Endothelial cell (in vitro differentiated cells): ENCODE results near the gene GET4. TPM values are rescaled to one million over a fixed set of nuclear protein-coding genes. Genes with fewer than 3 reads are reported as not detected.

Source experiments
- DNase-seq: peaks from one replicate; pipeline ENCODE4 v3.0.0; 2021; ENCODE audit warnings: low spot score
- H3K27ac Mint-ChIP-seq: one replicate; pipeline ENCODE4 v1.8.0; 2021; ENCODE audit warnings: mixed read lengths, inconsistent platforms; ENCODE audit not compliant: unreplicated experiment
- H3K27me3 Mint-ChIP-seq: one replicate; pipeline ENCODE4 v1.8.0; 2021; ENCODE audit warnings: mild to moderate bottlenecking, moderate library complexity, mixed read lengths, inconsistent platforms; ENCODE audit not compliant: unreplicated experiment
- H3K36me3 Mint-ChIP-seq: one replicate; pipeline ENCODE4 v1.8.0; 2021; ENCODE audit warnings: mild to moderate bottlenecking, low read depth, mixed read lengths, inconsistent platforms; ENCODE audit not compliant: unreplicated experiment
- H3K4me1 Mint-ChIP-seq: one replicate; pipeline ENCODE4 v1.8.0; 2021; ENCODE audit warnings: mild to moderate bottlenecking, mixed read lengths, inconsistent platforms; ENCODE audit not compliant: unreplicated experiment
- H3K4me3 Mint-ChIP-seq: one replicate; pipeline ENCODE4 v1.8.0; 2021; ENCODE audit warnings: mild to moderate bottlenecking, mixed read lengths, inconsistent platforms; ENCODE audit not compliant: unreplicated experiment
- H3K9me3 Mint-ChIP-seq: one replicate; pipeline ENCODE4 v1.8.0; 2021; ENCODE audit warnings: mixed read lengths, inconsistent platforms; ENCODE audit not compliant: unreplicated experiment
- total RNA-seq: library from RNA; stranded (reverse); fragmentation: NEBNext Ultra II Directional; extraction: Animal tissue kit (Norgen Biotek cat#: 25700); gene quantifications from one replicate; pipeline ENCODE4 v1.2.1, GENCODE V29; 2021; ENCODE audit not compliant: unreplicated experiment
- TF ChIP-seq, protein P1 (sequence below): fragments of 200-600 bp; sonication (generic); IDR thresholded peaks from one replicate; pipeline ENCODE4 v1.5.0; 2021; ENCODE audit warnings: antibody characterized with exemption; ENCODE audit not compliant: unreplicated experiment

GET4 gene
- total RNA-seq, 1 donor from 2014 or later = 61.3 TPM

DNA sequence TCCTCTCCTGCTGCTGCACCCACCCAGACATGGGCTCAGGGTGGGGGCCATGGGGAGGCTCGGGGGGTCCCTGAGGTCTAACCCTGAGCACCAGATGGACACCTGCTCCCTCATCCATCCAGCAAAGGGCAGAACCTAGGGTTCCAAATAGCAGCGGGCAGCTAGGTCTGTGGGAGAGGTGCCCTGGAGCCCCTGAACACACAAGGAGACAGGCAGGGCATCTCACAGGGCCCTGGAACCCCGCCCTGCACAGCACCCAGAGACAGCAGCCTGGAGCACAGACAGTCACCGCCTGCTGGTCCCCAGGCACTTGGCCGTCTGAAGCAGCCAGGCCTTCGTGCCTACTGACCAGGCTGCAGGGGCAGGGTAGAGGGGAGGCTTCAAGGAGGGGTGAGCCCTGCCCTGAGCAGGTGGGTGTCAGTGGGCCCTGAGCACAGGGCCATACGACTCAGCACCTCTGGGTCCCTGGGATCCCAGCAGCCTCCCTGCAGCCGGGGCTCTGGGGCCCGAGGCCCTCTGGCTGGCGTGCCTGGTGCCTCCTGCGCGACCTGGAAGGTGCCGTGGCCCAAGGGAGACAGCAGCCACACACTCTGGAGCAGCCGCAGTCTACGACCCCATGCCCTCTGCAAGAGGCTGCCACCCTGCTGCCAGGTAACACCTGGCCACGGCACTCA is 38.3 kb downstream of the GET4 start:
- Mint-ChIP-seq H3K27ac (no peak overlapping the region), H3K9me3 (no peaks in the 10 kb centered on the region), H3K4me1 (no peaks in the 10 kb centered on the region), H3K4me3 (no peak overlapping the region), H3K36me3 (no peaks in the 10 kb centered on the region), H3K27me3 (peaks cover 11% of the 10 kb centered on the region)
- no peak for DNase-seq
- TF ChIP-seq, protein P1, sequence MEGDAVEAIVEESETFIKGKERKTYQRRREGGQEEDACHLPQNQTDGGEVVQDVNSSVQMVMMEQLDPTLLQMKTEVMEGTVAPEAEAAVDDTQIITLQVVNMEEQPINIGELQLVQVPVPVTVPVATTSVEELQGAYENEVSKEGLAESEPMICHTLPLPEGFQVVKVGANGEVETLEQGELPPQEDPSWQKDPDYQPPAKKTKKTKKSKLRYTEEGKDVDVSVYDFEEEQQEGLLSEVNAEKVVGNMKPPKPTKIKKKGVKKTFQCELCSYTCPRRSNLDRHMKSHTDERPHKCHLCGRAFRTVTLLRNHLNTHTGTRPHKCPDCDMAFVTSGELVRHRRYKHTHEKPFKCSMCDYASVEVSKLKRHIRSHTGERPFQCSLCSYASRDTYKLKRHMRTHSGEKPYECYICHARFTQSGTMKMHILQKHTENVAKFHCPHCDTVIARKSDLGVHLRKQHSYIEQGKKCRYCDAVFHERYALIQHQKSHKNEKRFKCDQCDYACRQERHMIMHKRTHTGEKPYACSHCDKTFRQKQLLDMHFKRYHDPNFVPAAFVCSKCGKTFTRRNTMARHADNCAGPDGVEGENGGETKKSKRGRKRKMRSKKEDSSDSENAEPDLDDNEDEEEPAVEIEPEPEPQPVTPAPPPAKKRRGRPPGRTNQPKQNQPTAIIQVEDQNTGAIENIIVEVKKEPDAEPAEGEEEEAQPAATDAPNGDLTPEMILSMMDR = no peak

DNA sequence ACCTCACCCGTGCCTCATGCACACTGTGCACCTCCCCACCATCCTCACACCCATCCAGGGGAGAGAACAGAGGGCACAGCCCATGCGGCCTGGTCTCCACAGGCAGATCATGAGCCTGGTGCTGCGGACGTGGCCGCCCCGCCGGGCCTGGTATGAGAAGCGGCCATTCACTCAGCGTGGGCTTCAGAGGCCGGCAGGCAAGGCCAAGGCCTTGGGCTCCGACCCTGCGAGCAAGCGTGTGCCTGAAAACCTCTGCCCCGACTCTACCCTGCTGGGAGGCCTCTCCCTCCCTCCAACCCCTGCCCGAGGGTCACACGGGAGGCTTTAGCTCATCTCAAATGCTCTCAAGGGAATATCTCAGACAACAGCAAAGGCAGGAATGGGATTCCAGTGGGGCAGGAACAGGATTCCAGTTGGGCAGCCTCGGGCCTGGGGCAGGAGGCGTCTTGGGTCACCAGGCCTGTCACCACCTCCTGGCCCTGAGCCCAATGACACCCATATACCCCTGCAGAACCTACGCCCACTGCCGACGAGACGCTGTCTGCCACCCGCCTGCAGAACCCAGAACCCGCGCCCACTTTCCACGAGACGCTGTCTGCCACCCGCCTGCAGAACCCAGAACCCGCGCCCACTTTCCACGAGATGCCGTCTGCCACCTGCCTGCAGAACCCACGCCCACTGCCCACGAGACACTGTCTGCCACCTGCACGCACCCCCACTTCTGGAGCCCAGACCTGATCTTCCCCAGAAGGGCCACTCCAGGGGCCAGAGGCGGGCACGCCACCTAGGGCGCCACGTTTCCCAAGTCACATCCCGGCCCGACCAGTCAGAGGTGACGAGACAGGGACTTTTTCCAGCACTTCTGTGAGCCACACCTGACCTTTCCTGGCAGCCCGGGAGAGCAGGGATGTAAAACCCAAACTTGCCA is 39.2 kb downstream of the GET4 start:
- no peak overlapping the region for H3K27ac Mint-ChIP-seq
- TF ChIP-seq, protein P1 = no peak
- H3K4me1 Mint-ChIP-seq = no peaks in the 10 kb centered on the region
- no peak overlapping the region for H3K4me3 Mint-ChIP-seq
- H3K27me3 Mint-ChIP-seq = peaks cover 11% of the 10 kb centered on the region
- no peaks in the 10 kb centered on the region for H3K9me3 Mint-ChIP-seq
- no peak for DNase-seq
- no peaks in the 10 kb centered on the region for H3K36me3 Mint-ChIP-seq

DNA sequence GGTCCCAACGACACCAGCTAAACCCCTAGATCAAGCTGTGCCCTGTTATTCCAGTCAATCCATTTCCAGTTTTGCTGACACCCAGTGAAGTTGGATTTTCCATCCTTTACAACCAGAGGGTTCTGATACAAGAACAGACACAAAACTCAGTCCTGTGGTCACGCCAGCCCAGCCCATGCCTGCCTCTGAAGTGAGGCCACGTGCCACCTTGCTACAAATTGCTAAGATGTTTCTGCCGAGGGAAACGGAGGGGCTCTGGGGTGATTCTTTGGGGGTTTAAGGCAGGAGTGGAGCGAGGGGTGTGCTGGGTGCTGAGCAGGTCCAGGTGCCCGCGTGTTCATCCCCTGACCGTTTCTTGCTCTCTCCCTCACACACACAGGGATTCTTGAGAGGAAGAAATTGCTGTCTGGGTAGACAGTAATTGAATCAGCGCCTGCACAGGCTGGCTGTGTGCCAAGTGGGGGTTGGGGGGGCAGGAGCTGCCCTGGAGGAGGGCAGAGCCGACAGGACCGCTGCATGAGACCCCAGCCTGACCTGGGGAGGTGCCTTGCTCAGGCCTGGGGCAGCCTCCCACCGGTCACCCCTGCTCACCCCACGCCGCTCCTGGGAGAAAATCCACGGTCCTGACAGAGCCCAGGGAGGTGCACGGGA is 40.1 kb downstream of the GET4 start:
- DNase-seq = no peak
- no peaks in the 10 kb centered on the region for H3K4me1 Mint-ChIP-seq
- H3K9me3 Mint-ChIP-seq = no peaks in the 10 kb centered on the region
- H3K36me3 Mint-ChIP-seq = no peaks in the 10 kb centered on the region
- no peak overlapping the region for H3K4me3 Mint-ChIP-seq
- TF ChIP-seq, protein P1 = no peak
- peaks cover 11% of the 10 kb centered on the region for H3K27me3 Mint-ChIP-seq
- no peak overlapping the region for H3K27ac Mint-ChIP-seq

DNA sequence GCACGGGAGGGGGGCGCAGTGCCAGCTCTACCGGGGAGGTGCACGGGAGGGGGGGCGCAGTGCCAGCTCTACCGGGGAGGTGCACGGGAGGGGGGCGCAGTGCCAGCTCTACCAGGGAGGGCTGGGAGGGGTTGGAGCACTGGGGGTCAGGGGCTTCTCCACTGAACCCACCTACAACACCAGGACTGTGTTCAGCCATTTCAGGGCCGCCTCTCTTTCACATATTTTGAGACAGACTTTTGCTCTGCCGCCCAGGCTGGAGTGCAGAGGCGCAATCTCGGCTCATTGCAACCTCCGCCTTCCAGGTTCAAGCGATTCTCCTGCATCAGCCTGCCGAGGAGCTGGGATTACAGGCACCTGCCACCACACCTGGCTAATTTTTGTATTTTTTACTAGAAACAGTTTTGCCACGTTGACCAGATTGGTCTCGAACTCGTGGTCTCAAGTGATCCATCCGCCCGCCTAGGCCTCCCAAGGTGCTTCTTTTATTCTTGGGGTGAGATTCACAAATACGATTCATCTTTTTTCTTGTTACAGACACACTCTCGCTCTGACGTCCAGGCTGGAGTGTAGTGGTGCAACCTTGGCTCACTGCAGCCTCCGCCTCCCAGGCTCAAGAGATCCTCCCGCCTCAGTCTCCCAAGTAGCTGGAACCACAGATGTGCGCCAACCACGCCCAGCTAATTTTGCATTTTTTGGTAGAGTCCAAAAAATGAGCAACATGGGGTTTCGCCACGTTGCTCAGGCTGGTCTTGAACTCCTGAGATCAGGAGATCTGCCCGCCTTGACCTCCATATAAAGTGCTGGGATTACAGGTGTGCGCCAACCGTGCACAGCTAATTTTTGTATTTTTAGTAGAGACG is 41.1 kb downstream of the GET4 start:
- Mint-ChIP-seq H3K9me3 (no peaks in the 10 kb centered on the region), H3K4me3 (no peak overlapping the region), H3K27me3 (peaks cover 11% of the 10 kb centered on the region), H3K4me1 (no peaks in the 10 kb centered on the region), H3K27ac (no peak overlapping the region), H3K36me3 (no peaks in the 10 kb centered on the region)
- no peak for DNase-seq
- TF ChIP-seq, protein P1 = no peak
